Spinal cord (tissue), 10 donors: Measurements from ENCODE around the gene SAYSD1. TPM values are rescaled to one million over a fixed set of nuclear protein-coding genes. Genes with fewer than 3 reads are reported as not detected.

ENCODE experiments used
- DNase-seq, 6 donors: peaks; one replicate each; pipeline versions ENCODE4 v3.0.0 to v3.0.0-alpha.2; 2013 to 2015; ENCODE audit warnings: low spot score in 6 of 6, low read depth in 4 of 6
- H3K27ac ChIP-seq: one replicate; pipeline ENCODE4 v1.5.1; 2013; ENCODE audit warnings: low read depth, low read length, control low read depth
- H3K27me3 ChIP-seq: one replicate; pipeline ENCODE4 v1.6.1; 2013; ENCODE audit warnings: low read length; ENCODE audit not compliant: control insufficient read depth, insufficient read depth
- H3K36me3 ChIP-seq: one replicate; pipeline ENCODE4 v1.6.1; 2013; ENCODE audit warnings: low read length; ENCODE audit not compliant: control insufficient read depth, insufficient read depth
- H3K4me1 ChIP-seq: one replicate; pipeline ENCODE4 v1.6.1; 2013; ENCODE audit warnings: low read length; ENCODE audit not compliant: control insufficient read depth, insufficient read depth
- H3K4me3 ChIP-seq: one replicate; pipeline ENCODE4 v1.5.1; 2013; ENCODE audit warnings: low read depth, low read length, control low read depth
- H3K9me3 ChIP-seq: one replicate; pipeline ENCODE4 v1.6.1; 2013; ENCODE audit warnings: low read length; ENCODE audit not compliant: control insufficient read depth, insufficient read depth
- WGBS: methylation state at CpG from one replicate; pipeline ENCODE4 v1.1.5; 2013; ENCODE audit warnings: missing lambda C conversion rate; ENCODE audit not compliant: insufficient coverage; 5-methylcytosine and 5-hydroxymethylcytosine counted together
- polyA plus RNA-seq, 2 donors: library from polyadenylated mRNA; unstranded; fragments of 120-200 nt; gene quantifications; one replicate each; pipeline ENCODE4 v1.2.1, GENCODE V29; 2013; ENCODE audit not compliant: insufficient read length in 2 of 2
- total RNA-seq, 2 donors: library from RNA; depleted of rRNA in 1 of 2; stranded (reverse); fragments of 120-200 nt in 1 of 2; fragments of >200 nt in 1 of 2; gene quantifications; one replicate each; pipeline versions ENCODE4 v1.2.3 to v1.2.4, GENCODE V29; 2013 to 2014
- donor health status: healthy.

SAYSD1 gene
- total and polyA plus RNA-seq, 4 donors: 17.9 to 27.9 (median 21.2) TPM

GRCh38 chr6:39095578-39095977 is 19.4 kb downstream of the SAYSD1 start:
- no peak for DNase-seq
- no peaks in the 10 kb centered on the region for H3K36me3 ChIP-seq
- H3K9me3 ChIP-seq: no peaks in the 10 kb centered on the region
- H3K27me3 ChIP-seq: no peaks in the 10 kb centered on the region
- no peak overlapping the region for H3K4me3 ChIP-seq
- no peak overlapping the region for H3K27ac ChIP-seq
- no peaks in the 10 kb centered on the region for H3K4me1 ChIP-seq

DNA sequence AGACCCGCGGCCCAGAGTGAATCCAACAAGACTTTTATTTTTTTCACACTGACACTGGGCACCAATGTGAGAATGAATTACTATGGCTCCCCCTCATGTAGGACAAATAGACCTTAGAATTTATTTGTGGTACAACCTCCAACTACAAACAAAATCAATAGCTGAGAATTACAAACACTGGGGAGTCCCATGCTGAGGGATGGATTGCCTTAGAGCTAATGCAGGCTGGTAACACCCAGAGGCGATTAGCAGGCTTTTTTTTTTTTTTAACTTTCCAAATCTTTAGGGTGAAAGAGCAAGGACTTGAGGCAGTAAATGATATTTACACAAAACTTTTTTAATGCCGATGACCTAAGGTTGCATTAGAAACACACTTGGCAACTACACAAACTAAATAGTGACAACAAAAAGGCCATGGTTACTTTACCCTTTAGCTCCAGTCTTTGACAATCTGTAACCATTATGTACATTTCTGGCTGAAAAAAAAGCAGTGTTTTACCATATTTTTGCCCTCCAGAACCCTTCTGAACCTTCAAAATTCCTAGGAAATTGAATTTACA is 21.8 kb downstream of the SAYSD1 start:
- no peaks in the 10 kb centered on the region for H3K27me3 ChIP-seq
- no CpG with 5 or more reads among the region's 4 CpGs for WGBS
- H3K36me3 ChIP-seq: no peaks in the 10 kb centered on the region
- peaks cover 4% of the 10 kb centered on the region for H3K4me1 ChIP-seq
- DNase-seq: no peak
- H3K9me3 ChIP-seq: no peaks in the 10 kb centered on the region
- H3K27ac ChIP-seq: no peak overlapping the region
- H3K4me3 ChIP-seq: no peak overlapping the region

DNA sequence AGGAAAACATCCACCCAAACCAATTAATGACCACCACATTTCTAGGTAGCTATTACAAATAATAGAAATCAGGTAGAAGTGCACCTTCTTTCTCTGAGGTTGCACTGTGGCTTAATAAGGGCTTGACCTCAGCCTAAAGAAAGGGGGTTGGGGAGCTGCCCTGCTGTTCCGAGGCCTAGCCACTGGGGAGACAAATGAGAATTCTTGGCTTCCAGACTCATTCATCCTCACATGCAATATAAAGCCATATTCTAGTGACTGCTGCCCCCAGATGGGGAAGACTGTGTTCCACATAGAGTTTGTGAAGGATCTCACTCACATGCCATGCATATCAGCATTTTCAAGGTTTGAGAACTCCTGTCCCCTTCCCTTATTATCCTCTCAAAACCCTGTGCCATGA is 22.9 kb downstream of the SAYSD1 start:
- WGBS: no CpG with 5 or more reads among the region's 1 CpG
- H3K9me3 ChIP-seq: no peaks in the 10 kb centered on the region
- no peak overlapping the region for H3K27ac ChIP-seq
- peak in 1 of 6 donors; percentile 65 for DNase-seq
- no peak overlapping the region for H3K4me3 ChIP-seq
- H3K4me1 ChIP-seq: peaks cover 7% of the 10 kb centered on the region
- H3K36me3 ChIP-seq: no peaks in the 10 kb centered on the region
- H3K27me3 ChIP-seq: no peaks in the 10 kb centered on the region

DNA sequence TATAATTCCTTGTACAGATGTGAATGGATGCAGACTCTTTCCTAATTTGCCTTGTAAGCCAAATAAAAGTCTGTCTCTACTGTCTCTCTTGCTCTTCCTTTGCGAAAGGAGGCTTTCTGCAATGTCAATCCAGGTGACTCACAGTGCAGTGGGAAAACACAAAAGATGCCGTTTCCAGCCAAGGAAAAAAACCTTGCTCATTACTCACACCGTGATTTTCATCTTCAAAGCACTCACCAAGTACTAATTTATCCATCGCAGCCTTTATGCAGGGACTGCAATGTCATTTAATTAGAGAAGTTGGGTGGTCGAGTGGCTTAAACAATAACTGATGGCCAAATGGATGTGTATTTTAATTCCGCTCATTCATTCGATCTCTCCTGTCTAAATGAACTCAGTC is 23.8 kb downstream of the SAYSD1 start:
- H3K4me3 ChIP-seq: no peak overlapping the region

GRCh38 chr6:39090036-39090435 is 24.9 kb downstream of the SAYSD1 start:
- Histone ChIP-seq H3K4me3 (no peak overlapping the region), H3K9me3 (no peaks in the 10 kb centered on the region), H3K36me3 (no peaks in the 10 kb centered on the region), H3K27ac (no peak overlapping the region), H3K27me3 (no peaks in the 10 kb centered on the region), H3K4me1 (peaks cover 15% of the 10 kb centered on the region)
- no peak for DNase-seq
- 100% methylated on average over 1 of the region's 4 CpGs for WGBS

More for the DNA sequence above, 23.8 kb downstream of the SAYSD1 start:
- Histone ChIP-seq H3K36me3 (no peaks in the 10 kb centered on the region), H3K4me1 (peaks cover 7% of the 10 kb centered on the region), H3K9me3 (no peaks in the 10 kb centered on the region), H3K27me3 (no peaks in the 10 kb centered on the region), H3K27ac (no peak overlapping the region)
- no CpG with 5 or more reads among the region's 7 CpGs for WGBS
- DNase-seq: peak in 1 of 6 donors; percentile 44

DNA sequence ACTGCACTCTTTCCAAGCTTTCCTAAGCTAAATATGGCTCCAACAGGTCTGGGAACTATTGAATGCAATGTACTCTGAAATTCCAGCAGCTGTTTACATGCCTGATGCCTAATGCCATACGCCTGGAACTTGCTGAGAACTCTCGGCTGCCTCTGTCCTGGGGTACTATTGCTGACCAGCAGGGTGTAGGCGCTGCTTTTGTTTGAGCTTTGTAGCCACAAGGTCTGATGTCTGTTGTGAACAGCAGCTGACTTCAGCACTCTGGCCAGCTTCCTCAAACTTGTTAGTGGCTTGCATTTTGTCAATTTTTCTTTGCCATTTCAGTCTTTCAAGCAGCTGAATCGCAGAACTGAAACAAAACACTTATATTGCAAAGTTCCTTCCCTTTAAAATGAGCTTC is 26.7 kb downstream of the SAYSD1 start:
- H3K9me3 ChIP-seq: no peaks in the 10 kb centered on the region
- peak in 3 of 6 donors; percentile 36 to 71 (median 68) for DNase-seq
- peaks cover 2% of the 10 kb centered on the region for H3K27me3 ChIP-seq
- 14% methylated on average over 3 of the region's 4 CpGs for WGBS
- H3K27ac ChIP-seq: no peak overlapping the region
- H3K4me1 ChIP-seq: peaks cover 26% of the 10 kb centered on the region
- no peak overlapping the region for H3K4me3 ChIP-seq
- H3K36me3 ChIP-seq: no peaks in the 10 kb centered on the region

DNA sequence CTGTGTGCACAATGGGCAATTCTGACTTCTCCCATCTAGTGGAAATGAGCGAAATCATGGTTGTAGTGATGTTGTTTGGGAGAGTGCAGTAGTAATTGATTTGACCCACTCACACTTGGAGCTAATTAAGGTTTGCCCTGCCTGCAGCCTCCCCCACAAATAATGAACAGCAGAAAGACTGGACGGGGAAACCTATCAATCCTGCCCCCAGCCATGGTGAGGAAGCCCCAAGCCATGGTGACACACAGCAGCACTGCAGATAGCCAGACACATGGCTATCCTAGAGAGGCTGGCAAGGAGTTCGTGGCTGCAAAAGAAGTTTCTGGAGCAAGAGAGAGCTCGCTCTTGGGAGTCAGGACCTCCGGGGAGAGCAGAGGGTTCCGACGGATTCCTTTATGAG is 27.8 kb downstream of the SAYSD1 start:
- Histone ChIP-seq H3K27ac (no peak overlapping the region), H3K9me3 (no peaks in the 10 kb centered on the region), H3K36me3 (no peaks in the 10 kb centered on the region), H3K4me1 (peaks cover 35% of the 10 kb centered on the region), H3K4me3 (no peak overlapping the region), H3K27me3 (peaks cover 2% of the 10 kb centered on the region)
- 29% methylated on average over 1 of the region's 7 CpGs for WGBS
- no peak for DNase-seq

GRCh38 chr6:39086711-39087110 is 28.3 kb downstream of the SAYSD1 start:
- H3K36me3 ChIP-seq: no peaks in the 10 kb centered on the region
- peaks cover 36% of the 10 kb centered on the region for H3K4me1 ChIP-seq
- H3K4me3 ChIP-seq: no peak overlapping the region
- DNase-seq: no peak
- 91% methylated on average over 4 of the region's 6 CpGs for WGBS
- H3K9me3 ChIP-seq: no peaks in the 10 kb centered on the region
- peaks cover 2% of the 10 kb centered on the region for H3K27me3 ChIP-seq
- H3K27ac ChIP-seq: no peak overlapping the region

- Histone ChIP-seq H3K36me3 (no peaks in the 10 kb centered on the region), H3K4me3 (no peak overlapping the region), H3K4me1 (peaks cover 36% of the 10 kb centered on the region), H3K27me3 (peaks cover 2% of the 10 kb centered on the region), H3K27ac (no peak overlapping the region), H3K9me3 (no peaks in the 10 kb centered on the region)
- WGBS: 70% methylated on average over 2 of the region's 7 CpGs
- no peak for DNase-seq
Measured at GRCh38 chr6:39086294-39086693, 28.7 kb downstream of the SAYSD1 start.

GRCh38 chr6:39085129-39085797 is 29.7 kb downstream of the SAYSD1 start:
- H3K4me3 ChIP-seq: no peak overlapping the region
- whole genome bisulfite sequencing: no CpG with 5 or more reads among the region's 5 CpGs
- peaks cover 36% of the 10 kb centered on the region for H3K4me1 ChIP-seq
- H3K9me3 ChIP-seq: no peaks in the 10 kb centered on the region
- DNase-seq: no peak
- H3K27ac ChIP-seq: no peak overlapping the region
- no peaks in the 10 kb centered on the region for H3K36me3 ChIP-seq
- H3K27me3 ChIP-seq: peaks cover 2% of the 10 kb centered on the region
